HG03060 (cell line): ENCODE measurements around the gene PIM1.
"Not testable (repeated sequence)": the region's sequence is repeated elsewhere in the genome, so short reads cannot be mapped to it uniquely, and the experiment has no call there.

Experiments
- ATAC-seq: cut with Tn5 transposase; IDR thresholded peaks from one replicate; pipeline ENCODE4 v1.9.1; 2021; ENCODE audit warnings: low read depth, moderate number of reproducible peaks; ENCODE audit not compliant: unreplicated experiment

The PIM1 gene

GRCh38 chr6:37169496-37170272 is at the start of gene PIM1:
Gene PIM1, plus strand, starts transcription at chr6:37170152. Its CDS starts 424 bp downstream, at chr6:37170576.
- no peak for ATAC-seq

DNA sequence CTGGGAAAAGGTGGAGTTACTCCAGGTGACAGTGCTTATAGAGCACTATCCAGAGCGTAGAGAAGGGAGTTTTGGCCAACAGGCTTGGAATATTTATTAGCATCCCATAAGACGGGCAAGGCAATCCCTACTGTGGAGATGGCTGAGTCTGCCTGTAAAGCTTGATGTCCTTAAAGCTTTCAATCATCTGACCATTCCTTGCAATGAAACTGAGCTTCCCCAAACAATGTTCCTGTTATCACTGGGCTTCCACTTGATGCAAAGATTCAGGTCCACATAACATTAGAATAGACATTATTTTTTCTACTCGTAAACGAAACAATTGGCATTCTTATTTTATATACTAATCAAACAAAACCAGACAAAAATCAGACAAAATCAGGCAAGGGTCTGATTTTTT is 48.4 kb upstream of the PIM1 start:
- no peak for ATAC-seq

DNA sequence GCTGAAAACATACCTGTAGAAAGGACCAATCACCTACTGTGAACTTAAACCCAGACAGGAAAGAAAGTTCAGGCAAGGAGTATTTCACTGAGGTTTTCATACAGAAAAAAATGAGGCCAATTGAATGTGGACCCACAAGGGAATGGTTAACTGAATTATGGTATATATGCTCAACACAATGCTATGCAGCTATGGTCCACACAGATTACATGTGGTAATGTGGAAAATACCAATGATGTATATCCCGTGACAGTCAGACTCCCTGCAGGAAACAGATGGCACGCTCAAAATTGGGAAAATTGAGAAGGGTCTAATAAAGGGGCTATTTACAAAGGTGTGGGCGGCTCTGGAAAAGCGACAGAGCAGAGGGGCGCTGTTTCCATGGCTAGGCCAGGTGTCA is 47.1 kb upstream of the PIM1 start:
- ATAC-seq = no peak

DNA sequence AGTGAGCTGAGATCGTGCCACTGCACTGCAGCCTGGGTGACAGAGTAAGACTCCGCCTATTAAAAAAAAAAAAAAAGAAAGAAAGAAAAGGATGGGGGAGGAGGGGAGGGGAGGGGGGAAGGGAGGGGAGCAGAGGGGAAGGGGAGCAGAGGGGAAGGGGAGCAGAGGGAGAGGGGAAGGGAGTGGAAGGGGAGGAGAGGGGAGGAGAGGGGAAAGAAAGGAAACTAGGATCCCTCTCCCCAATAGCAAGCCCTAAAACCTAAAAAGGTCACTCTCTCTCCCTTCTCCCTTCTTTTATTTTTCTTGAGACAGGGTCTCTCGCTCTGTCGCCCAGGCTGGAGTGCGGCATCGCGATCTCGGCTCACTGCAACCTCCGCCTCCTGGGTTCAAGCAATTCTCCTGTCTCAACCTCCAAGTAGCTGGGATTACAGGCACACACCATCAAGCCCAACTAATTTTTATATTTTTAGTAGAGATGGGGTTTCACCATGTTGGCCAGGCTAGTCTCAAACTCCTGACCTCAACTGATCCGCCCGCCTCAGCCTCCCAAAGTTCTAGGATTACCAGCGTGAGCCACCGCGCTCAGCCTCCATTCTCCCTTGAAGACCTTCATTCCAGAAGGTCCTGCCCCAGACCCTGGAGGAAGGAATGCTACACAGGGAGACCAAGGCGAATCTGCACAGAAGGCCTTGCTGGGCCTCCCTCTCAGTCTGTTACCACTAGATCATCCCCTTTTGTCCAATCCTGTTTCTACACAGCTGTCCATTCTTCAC is 45.8 kb upstream of the PIM1 start:
- ATAC-seq = no peak

- no peak for ATAC-seq
Measured at GRCh38 chr6:37125774-37126492, 44.0 kb upstream of the PIM1 start.

- ATAC-seq = no peak
Measured at GRCh38 chr6:37126493-37126958, 43.4 kb upstream of the PIM1 start.

DNA sequence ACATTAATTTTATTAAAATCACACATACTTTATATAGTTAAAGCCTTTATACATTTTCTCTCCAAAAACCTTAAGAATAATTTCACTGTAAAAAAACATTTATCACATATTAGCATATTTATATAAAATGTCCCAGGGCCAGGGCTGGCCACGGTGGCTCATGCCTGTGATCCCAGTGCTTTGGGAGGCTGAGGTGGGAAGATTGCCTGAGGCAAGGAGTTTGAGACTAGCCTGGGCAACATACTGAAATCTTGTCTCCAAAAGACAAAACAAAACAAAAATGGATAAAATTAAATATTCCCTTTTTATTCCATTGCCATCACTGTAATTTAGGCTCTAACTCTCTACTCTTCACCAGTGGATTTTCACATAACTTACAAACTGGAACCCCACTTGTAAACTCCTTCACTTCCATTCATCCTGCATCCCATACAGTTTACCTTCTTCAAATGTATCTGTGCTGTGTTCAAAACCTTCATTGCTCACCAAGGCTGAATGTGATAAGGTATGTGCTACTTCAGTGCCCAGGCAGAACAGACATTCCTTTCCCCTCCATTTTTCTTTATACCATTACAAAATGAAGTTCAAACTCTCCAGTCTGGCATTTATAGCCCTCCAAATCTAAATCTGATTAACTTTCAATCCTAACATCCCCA is 42.9 kb upstream of the PIM1 start:
- no peak for ATAC-seq

- no peak for ATAC-seq
Measured at GRCh38 chr6:37127961-37128862, 41.7 kb upstream of the PIM1 start.

DNA sequence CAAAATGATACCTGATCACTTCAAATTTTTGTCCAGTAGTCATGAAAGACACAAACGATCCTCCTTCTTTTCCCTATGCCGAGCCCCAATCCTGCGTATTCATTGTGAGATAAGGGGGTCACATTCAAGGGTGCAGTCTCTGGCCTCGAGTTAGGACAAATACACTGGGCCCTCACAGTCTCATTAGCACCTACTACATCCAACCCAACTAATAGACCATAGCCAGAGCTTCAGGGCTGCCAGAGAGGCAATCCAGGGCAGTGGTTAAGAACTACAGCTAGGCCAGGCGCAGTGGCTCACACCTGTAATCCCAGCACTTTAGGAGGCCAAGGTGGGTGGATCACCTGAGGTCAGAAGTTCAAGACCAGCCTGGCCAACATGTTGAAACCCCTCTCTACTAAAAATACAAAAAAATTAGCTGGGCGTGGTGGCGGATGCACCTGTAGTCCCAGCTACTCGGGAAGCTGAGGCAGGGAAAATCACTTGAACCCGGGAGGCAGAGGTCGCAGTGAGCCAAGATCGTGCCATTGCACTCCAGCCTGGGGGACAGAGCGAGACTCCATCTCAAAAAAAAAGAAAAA is 41.0 kb upstream of the PIM1 start:
- not testable (repeated sequence) for ATAC-seq

DNA sequence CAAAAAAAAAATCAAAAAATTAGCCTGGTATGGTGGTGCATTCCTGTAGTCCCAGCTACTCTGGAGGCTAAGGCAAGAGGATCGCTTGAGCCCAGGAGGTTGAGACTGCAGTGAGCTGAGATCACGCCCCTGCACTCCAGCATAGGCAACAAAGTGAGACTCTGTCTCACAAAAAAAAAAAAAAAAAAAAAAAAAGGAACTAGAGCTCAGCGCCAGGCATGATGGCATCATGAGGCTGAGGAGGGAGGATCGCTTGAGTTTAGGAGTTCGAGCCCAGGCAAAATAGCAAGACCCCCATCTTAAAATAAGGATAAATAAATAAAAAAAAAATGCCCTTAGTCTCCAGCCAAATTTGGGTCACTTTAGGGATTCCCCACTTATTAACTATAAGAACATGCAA is 40.4 kb upstream of the PIM1 start:
- ATAC-seq = no peak

DNA sequence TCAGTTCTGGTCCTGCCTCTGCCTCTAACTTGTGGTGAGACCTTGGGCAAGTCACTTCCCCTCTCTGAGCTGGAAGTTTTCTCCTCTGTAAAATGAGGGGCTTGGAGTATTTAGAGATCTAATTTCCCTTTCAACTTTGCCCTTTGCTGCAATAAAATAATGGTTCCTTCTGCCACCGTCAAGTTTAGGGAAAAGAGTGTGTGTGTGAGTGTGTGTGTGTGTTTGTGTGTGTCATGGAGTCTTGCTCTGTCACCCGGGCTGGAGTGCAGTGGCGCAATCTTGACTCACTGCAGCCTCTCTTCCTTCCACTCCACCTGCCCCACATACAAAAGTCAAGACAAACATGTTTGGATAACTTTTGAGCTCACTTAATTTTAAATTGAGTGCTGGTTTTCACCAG is 39.2 kb upstream of the PIM1 start:
- no peak for ATAC-seq

DNA sequence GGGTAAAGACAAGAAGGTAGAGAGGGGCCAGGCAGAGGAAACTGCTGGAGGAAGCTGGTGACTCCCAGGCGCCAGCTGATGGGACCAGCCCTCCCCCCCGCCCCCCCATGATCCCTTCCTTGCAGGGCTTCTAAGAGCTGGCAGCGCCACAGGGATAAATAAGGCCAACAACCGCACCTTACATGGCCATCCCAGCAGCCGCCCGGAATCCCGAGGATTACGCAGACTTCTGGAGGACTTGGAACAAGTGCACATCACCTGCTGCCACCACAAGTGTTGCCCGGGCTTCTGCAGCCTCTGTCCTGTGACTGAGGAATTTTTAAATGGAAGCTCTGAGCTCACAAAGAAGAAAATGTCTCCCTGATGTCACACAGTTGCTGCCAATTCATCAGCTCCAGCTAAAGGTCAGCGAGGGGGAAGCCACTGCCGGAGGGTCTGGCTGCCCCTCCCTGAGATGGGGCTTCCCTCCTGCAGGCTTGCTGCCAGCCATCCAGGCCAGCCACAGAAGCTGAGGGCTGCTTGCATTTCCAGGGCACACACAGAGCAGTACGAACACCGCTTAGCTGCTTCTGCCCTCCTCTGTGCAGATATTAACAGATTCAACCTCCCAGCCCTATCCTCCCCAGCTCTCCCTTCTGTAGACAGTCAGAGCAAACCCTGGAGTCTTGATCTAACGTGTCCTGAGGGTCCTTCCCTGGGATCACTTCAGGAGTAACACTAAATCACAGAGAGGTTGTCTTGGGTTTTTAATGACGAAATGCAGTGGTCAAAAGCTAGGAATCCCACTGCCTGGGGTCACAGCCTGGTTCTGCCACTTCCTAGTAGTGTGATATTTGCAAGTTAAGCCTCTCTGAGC is 38.6 kb upstream of the PIM1 start:
- no peak for ATAC-seq

DNA sequence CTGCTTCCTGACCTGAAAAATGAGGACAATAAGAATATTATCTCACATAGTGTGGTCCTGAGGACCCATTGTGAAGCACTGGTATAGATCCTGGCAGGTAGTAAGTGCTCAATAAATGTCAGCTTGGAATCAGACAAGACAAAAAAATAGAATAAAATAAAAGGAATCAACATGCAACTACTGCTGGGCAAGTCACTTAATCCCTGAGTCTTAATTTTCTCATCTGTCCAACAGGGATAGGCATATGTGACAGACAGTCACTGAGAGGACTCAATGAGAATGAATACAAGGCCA is 38.0 kb upstream of the PIM1 start:
- no peak for ATAC-seq

DNA sequence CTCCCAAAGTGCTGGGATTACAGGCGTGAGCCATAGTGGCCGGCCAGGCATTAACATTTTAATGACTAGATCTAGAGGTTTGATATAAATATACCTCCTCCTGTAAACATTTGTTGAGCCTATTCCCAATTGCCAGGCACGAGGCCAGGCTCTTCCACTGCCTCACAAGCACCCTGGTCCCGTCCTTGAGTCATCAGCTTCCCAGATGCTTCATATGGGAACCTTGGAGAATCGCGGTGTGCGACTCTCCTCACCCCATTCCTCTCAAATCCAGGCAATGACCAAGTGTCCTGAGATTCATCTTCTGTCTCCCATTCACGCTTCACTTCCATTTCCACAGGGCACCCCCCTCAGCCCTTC is 35.9 kb upstream of the PIM1 start:
- no peak for ATAC-seq

GRCh38 chr6:37134396-37135191 is 35.4 kb upstream of the PIM1 start:
- ATAC-seq = no peak

GRCh38 chr6:37135835-37136694 is 33.9 kb upstream of the PIM1 start:
- no peak for ATAC-seq

DNA sequence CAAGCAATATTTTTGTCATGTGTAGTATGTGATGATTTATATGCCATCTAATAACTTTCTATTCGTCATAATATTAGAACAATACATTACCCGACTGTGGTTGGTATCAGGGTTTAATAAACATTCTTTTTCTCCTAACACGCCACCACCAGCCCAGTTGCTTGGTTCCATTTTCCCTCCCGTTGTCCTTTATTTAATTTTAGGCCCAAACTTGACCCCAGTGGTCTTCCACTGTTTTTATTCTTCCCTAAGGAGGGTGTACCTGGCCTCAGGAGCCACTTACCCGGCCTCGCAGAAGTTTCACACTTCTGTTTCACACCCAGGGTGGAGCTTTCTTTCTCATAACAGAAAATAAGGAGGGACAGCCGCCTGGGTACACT is 33.1 kb upstream of the PIM1 start:
- ATAC-seq = no peak
